Subcutaneous adipose tissue (tissue), 4 donors: ENCODE data around the gene CYTH1. TPM values are rescaled to one million over a fixed set of nuclear protein-coding genes. Genes with fewer than 3 reads are reported as not detected.

ENCODE experiments used
- total RNA-seq, 4 donors: library from RNA; depleted of rRNA; stranded (reverse); fragments of >200 nt; gene quantifications; one replicate each; pipeline ENCODE4 v1.1.0, GENCODE V29; 2016
- TF ChIP-seq, protein P1 (sequence below): fragments of 450-650 bp; IDR thresholded peaks from one replicate; pipeline ENCODE4 v1.5.1; 2016; ENCODE audit warnings: low read depth, mild to moderate bottlenecking, control low read depth, antibody characterized with exemption, moderate library complexity

Gene CYTH1
- total RNA-seq, 4 donors from 2014 or later: 54.0 to 86.5 (median 71.1) TPM

GRCh38 chr17:78670850-78671725 is 111.0 kb downstream of the CYTH1 start:
- TF ChIP-seq, protein P1, sequence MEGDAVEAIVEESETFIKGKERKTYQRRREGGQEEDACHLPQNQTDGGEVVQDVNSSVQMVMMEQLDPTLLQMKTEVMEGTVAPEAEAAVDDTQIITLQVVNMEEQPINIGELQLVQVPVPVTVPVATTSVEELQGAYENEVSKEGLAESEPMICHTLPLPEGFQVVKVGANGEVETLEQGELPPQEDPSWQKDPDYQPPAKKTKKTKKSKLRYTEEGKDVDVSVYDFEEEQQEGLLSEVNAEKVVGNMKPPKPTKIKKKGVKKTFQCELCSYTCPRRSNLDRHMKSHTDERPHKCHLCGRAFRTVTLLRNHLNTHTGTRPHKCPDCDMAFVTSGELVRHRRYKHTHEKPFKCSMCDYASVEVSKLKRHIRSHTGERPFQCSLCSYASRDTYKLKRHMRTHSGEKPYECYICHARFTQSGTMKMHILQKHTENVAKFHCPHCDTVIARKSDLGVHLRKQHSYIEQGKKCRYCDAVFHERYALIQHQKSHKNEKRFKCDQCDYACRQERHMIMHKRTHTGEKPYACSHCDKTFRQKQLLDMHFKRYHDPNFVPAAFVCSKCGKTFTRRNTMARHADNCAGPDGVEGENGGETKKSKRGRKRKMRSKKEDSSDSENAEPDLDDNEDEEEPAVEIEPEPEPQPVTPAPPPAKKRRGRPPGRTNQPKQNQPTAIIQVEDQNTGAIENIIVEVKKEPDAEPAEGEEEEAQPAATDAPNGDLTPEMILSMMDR: no peak

DNA sequence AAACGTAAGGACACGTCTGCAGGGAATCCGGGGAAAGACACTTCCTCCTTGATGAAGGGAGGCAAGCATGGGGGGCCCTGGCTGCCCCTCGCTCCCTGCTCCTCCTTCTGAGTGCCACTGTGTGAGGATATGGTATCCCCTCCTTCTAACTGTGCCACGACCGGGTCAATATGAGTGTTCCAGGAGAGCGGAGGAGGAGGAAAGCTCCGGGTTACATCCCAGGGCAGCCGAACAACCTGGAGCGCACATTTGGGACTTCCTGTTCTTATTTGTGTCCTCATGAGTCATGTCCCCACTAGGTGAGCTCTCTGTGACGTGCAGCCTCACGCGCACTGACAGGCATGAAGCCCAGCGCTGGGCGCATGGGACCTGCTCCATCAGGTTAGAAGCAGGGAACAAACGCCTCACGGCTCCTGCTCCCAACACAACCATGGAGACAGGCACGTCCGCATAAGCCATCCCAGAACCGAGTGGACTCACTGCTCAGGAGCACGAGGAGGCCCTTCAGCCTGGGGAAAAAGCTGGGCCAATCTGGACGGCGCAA is 112.0 kb downstream of the CYTH1 start:
- TF ChIP-seq, protein P1: no peak

GRCh38 chr17:78669256-78669974 is 112.7 kb downstream of the CYTH1 start:
- TF ChIP-seq, protein P1: no peak

DNA sequence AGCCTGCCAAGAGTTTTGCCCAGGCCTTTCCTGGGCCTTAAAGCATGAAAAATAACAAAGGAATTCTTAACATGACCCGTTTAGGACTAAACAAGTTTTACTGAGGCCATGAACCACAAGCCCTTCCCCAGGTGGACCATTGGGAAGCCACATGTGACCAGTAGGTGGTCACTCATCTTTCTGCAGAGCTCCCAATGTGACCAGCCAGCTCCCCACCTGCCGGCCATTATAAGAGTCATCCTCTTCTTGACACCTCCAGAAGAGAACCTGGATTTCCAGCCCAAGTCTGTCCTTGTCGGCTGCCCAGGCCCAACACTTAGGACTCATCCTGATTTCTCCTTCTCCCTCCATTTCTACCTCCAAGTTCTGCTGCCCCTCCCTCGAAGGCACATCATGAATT is 113.2 kb downstream of the CYTH1 start:
- TF ChIP-seq, protein P1: no peak

DNA sequence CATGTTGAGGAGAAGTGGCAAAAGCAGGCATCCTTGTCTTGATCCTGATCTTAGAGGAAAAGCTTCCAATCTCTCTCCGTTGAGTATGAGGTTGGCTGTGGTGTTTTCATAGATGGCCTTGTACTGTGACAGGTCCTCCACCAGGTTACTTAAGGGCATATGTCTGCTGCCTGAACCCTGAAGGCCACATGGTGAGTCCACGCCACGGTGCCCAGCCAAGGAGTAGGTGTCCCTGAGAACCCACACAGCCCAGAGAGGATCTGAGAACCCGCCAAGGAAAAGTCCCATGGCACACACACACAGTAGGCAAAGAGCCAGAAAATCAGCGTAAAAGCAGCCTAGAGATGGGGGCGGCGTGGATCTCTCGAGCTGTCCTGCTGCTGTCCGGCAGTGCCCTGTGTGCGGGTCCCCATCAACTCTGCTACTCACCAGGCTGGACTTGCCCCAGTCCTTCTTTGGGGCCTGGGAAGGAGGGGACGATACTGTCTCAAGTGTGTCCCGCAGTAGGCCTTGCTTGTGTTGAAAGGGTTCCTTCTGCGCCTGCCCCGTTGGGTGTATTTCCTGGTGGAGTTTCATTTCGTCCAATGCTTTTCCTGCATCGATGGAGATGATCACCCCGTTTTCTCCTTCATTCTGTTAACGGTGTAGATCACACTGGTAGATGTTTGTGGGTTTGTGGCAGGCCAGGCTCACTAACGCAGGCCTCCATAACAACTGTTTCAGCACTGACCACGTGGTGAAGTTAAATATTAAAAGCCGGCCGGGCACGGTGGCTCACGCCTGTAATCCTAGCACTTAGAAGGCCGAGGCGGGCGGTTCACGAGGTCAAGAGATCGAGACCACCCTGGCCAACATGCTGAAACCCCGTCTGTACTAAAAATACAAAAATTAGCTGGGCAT is 114.1 kb downstream of the CYTH1 start:
- TF ChIP-seq, protein P1: no peak

GRCh38 chr17:78667091-78667490 is 115.0 kb downstream of the CYTH1 start:
- TF ChIP-seq, protein P1: no peak
